ENCODE data around the gene CFAP74. TPM values are rescaled to one million over a fixed set of nuclear protein-coding genes. Genes with fewer than 3 reads are reported as not detected.

CFAP74 gene
- total RNA-seq, 1 donor from 2014 or later: not detected

- DNase-seq (no peak), ATAC-seq (ENCODE audit: low read depth) (no peak)
- no peaks in the 10 kb centered on the region for H3K9me3 Mint-ChIP-seq
- ChIA-PET CTCF (no interaction called here), POLR2A (no interaction called here)
- H3K4me1 Mint-ChIP-seq: no peaks in the 10 kb centered on the region
- intact Hi-C loops (cut with micrococcal nuclease): no loop called here
- H3K4me3 Mint-ChIP-seq: no peak overlapping the region
- no peak overlapping the region for H3K27ac Mint-ChIP-seq
- peaks cover 33% of the 10 kb centered on the region for H3K27me3 Mint-ChIP-seq
- TF ChIP-seq CTCF (IDR thresholded peaks at IDR 0.05): no peak
- H3K36me3 Mint-ChIP-seq (ENCODE audit: low read depth): no peaks in the 10 kb centered on the region
Measured at GRCh38 chr1:1957533-1957961, 46.0 kb downstream of the CFAP74 start.

- no peaks in the 10 kb centered on the region for H3K4me1 Mint-ChIP-seq
- CTCF ChIA-PET: no interaction called here
- TF ChIP-seq CTCF (IDR thresholded peaks at IDR 0.05): no peak
- DNase-seq (no peak), ATAC-seq (ENCODE audit: low read depth) (no peak)
- H3K27ac Mint-ChIP-seq: no peak overlapping the region
- POLR2A ChIA-PET: no interaction called here
- intact Hi-C loops (cut with micrococcal nuclease): no loop called here
- no peak overlapping the region for H3K4me3 Mint-ChIP-seq
- no peaks in the 10 kb centered on the region for H3K9me3 Mint-ChIP-seq
- H3K36me3 Mint-ChIP-seq (ENCODE audit: low read depth): no peaks in the 10 kb centered on the region
- H3K27me3 Mint-ChIP-seq: peaks cover 32% of the 10 kb centered on the region
Measured at GRCh38 chr1:1956586-1957532, 46.7 kb downstream of the CFAP74 start.

GRCh38 chr1:1956101-1956500 is 47.5 kb downstream of the CFAP74 start:
- intact Hi-C loops (cut with micrococcal nuclease): no loop called here
- POLR2A ChIA-PET: no interaction called here
- peaks cover 25% of the 10 kb centered on the region for H3K27me3 Mint-ChIP-seq
- peaks cover 5% of the 10 kb centered on the region for H3K9me3 Mint-ChIP-seq
- H3K27ac Mint-ChIP-seq: no peak overlapping the region
- no peak for ATAC-seq (ENCODE audit: low read depth)
- no peak overlapping the region for H3K4me3 Mint-ChIP-seq
- TF ChIP-seq CTCF (IDR thresholded peaks at IDR 0.05): no peak
- H3K4me1 Mint-ChIP-seq: no peaks in the 10 kb centered on the region
- DNase-seq: no peak
- CTCF ChIA-PET: no interaction called here
- no peaks in the 10 kb centered on the region for H3K36me3 Mint-ChIP-seq (ENCODE audit: low read depth)

- Mint-ChIP-seq H3K9me3 (peaks cover 10% of the 10 kb centered on the region), H3K4me1 (no peaks in the 10 kb centered on the region), H3K4me3 (no peak overlapping the region), H3K27me3 (peaks cover 20% of the 10 kb centered on the region), H3K36me3 (ENCODE audit: low read depth) (no peaks in the 10 kb centered on the region), H3K27ac (no peak overlapping the region)
- no peak for DNase-seq
- ChIA-PET POLR2A (no interaction called here), CTCF (no interaction called here)
- no peak for ATAC-seq (ENCODE audit: low read depth)
- TF ChIP-seq CTCF (IDR thresholded peaks at IDR 0.05): no peak
- intact Hi-C loops (cut with micrococcal nuclease): no loop called here
Measured at GRCh38 chr1:1955621-1956094, 47.9 kb downstream of the CFAP74 start.

GRCh38 chr1:1954831-1955441 is 48.6 kb downstream of the CFAP74 start:
- ATAC-seq (ENCODE audit: low read depth): no peak
- CTCF ChIA-PET: no interaction called here
- no peak for DNase-seq

More at GRCh38 chr1:1954831-1955441, 48.6 kb downstream of the CFAP74 start:
- POLR2A ChIA-PET: no interaction called here
- no peak for TF ChIP-seq CTCF (IDR thresholded peaks at IDR 0.05)
- Mint-ChIP-seq H3K36me3 (ENCODE audit: low read depth) (no peaks in the 10 kb centered on the region), H3K4me1 (no peaks in the 10 kb centered on the region), H3K9me3 (peaks cover 11% of the 10 kb centered on the region), H3K4me3 (no peak overlapping the region), H3K27ac (no peak overlapping the region), H3K27me3 (peaks cover 17% of the 10 kb centered on the region)
- intact Hi-C loops (cut with micrococcal nuclease): no loop called here

Measured in activated B cell treated with CpG ODN at 0.5 μM for 24 hours (primary cell).